DOHH2 (cell line): ENCODE measurements around the gene GLRX3.

ENCODE experiments used
- H3F3A ChIP-seq: fragments of 200-600 bp; sonication (generic), shearing (Covaris generic); 2 replicates; pipeline ENCODE4 v1.6.0; 2016; ENCODE audit warnings: antibody characterized with exemption, mild to moderate bottlenecking; ENCODE audit not compliant: control insufficient read depth, insufficient read depth
- H3K27ac ChIP-seq: fragments of 200-600 bp; sonication (generic); 2 replicates; pipeline ENCODE4 v1.5.1; 2014; ENCODE audit warnings: low read depth, mild to moderate bottlenecking, low read length, moderate library complexity
- H3K27me3 ChIP-seq: fragments of 200-600 bp; sonication (generic); 2 replicates; pipeline ENCODE4 v1.6.1; 2014; ENCODE audit warnings: mild to moderate bottlenecking, low read length, mixed read lengths; ENCODE audit not compliant: control insufficient read depth
- H3K36me3 ChIP-seq: fragments of 200-600 bp; sonication (generic); 2 replicates; pipeline ENCODE4 v1.6.1; 2014; ENCODE audit warnings: mild to moderate bottlenecking, low read length, moderate library complexity, mixed read lengths; ENCODE audit not compliant: control insufficient read depth
- H3K4me1 ChIP-seq: fragments of 200-600 bp; sonication (generic); 2 replicates; pipeline ENCODE4 v1.6.1; 2014; ENCODE audit warnings: mild to moderate bottlenecking, low read length, mixed read lengths; ENCODE audit not compliant: control insufficient read depth
- H3K4me2 ChIP-seq: fragments of 200-600 bp; sonication (generic); 2 replicates; pipeline ENCODE4 v1.6.0; 2014; ENCODE audit warnings: mild to moderate bottlenecking, low read length, moderate library complexity
- H3K4me3 ChIP-seq: fragments of 200-600 bp; sonication (generic); 2 replicates; pipeline ENCODE4 v1.5.1; 2014; ENCODE audit warnings: mild to moderate bottlenecking, low read length, mixed read lengths
- H3K79me2 ChIP-seq: fragments of 200-600 bp; sonication (generic); 2 replicates; pipeline ENCODE4 v1.6.1; 2014; ENCODE audit warnings: mild to moderate bottlenecking, low read length, mixed read lengths; ENCODE audit not compliant: control insufficient read depth
- H3K9me2 ChIP-seq: fragments of 200-600 bp; sonication (generic); replicated peaks from 2 replicates; pipeline ENCODE4 v1.6.1; 2014; ENCODE audit warnings: mild to moderate bottlenecking, low read length, mixed read lengths; ENCODE audit not compliant: control insufficient read depth
- H3K9me3 ChIP-seq: fragments of 200-600 bp; sonication (generic); 2 replicates; pipeline ENCODE4 v1.6.1; 2014; ENCODE audit warnings: antibody characterized with exemption, low read length, mixed read lengths; ENCODE audit not compliant: control insufficient read depth, insufficient read depth
- H4K20me1 ChIP-seq: fragments of 200-600 bp; sonication (generic); 2 replicates; pipeline ENCODE4 v1.6.0; 2014; ENCODE audit warnings: low read depth, mild to moderate bottlenecking, antibody characterized with exemption, low read length, moderate library complexity; ENCODE audit not compliant: control insufficient read depth, insufficient read depth
- EZH2phosphoT487 ChIP-seq: fragments of 200-600 bp; sonication (generic); IDR thresholded peaks from 2 replicates; pipeline ENCODE4 v1.6.1; 2017; ENCODE audit warnings: borderline replicate concordance, mild to moderate bottlenecking, antibody characterized with exemption, low read length, moderate library complexity, mixed read lengths
- TF ChIP-seq, protein P1 (sequence below): fragments of 200-600 bp; sonication (generic); IDR thresholded peaks from one replicate; pipeline ENCODE4 v1.5.1; 2014; ENCODE audit warnings: antibody characterized with exemption, mild to moderate bottlenecking, low read depth, low read length; ENCODE audit not compliant: poor library complexity, severe bottlenecking

The GLRX3 gene

DNA sequence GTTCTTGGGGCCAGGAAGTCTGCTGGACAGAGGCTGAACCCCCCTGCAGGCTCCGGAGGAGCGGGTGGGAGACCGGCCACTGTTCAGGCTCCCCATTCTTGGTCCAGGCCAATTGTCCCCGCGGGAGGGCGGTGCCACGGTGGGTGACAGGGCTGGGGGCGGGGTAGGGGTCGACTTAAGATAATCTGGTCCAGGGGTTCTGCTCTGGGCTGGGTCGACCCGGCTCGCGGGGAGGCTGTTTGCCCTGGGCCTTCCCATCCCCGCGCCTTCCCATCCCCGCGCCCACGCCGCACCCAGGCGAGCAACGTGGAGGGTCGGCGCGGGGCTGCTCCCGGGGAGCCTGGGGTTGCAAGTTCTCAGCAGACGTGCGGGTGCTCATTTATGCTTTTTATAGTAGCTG is 7.3 kb upstream of the GLRX3 start:
- H3K27me3 ChIP-seq: peaks cover 5% of the 10 kb centered on the region; the same call in 1 of the 2 replicates
- H3K4me1 ChIP-seq: peaks cover 4% of the 10 kb centered on the region; the same call in 1 of the 2 replicates
- H3K4me3 ChIP-seq: no peak overlapping the region
- no peaks in the 10 kb centered on the region for H3K9me2 ChIP-seq
- no peak overlapping the region for H3K4me2 ChIP-seq
- H3K27ac ChIP-seq: no peak overlapping the region
- TF ChIP-seq, protein P1, sequence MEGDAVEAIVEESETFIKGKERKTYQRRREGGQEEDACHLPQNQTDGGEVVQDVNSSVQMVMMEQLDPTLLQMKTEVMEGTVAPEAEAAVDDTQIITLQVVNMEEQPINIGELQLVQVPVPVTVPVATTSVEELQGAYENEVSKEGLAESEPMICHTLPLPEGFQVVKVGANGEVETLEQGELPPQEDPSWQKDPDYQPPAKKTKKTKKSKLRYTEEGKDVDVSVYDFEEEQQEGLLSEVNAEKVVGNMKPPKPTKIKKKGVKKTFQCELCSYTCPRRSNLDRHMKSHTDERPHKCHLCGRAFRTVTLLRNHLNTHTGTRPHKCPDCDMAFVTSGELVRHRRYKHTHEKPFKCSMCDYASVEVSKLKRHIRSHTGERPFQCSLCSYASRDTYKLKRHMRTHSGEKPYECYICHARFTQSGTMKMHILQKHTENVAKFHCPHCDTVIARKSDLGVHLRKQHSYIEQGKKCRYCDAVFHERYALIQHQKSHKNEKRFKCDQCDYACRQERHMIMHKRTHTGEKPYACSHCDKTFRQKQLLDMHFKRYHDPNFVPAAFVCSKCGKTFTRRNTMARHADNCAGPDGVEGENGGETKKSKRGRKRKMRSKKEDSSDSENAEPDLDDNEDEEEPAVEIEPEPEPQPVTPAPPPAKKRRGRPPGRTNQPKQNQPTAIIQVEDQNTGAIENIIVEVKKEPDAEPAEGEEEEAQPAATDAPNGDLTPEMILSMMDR: no peak
- TF ChIP-seq EZH2phosphoT487: no peak
- no peaks in the 10 kb centered on the region for H3K9me3 ChIP-seq
- no peaks in the 10 kb centered on the region for H3K36me3 ChIP-seq
- no peaks in the 10 kb centered on the region for H3F3A ChIP-seq
- no peaks in the 10 kb centered on the region for H4K20me1 ChIP-seq
- H3K79me2 ChIP-seq: no peaks in the 10 kb centered on the region

DNA sequence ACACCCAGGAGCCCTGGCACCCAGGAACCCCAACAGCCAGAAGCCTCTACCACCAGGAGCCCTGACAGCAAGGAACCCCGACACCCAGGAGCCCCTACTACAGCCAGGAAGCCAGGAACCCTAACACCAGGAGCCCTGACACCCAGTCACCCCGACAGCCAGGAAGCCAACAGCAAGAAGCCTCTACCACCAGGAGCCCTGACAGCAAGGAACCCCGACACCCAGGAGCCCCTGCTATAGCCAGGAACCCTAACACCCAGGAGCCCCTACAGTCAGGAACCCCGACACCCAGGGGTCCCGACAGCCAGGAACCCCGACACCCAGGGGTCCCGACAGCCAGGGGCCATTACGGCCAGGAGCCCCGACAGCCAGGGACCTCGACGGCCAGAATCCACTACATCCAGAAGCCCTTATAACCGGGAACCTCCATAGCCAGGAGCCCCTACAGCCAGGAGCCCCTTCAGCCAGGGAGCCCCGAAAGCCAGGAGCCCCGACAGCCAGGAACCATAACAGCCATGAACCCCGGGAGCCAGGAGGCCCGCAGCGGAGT is 440 bp upstream of the GLRX3 start:
- no peak for TF ChIP-seq EZH2phosphoT487
- TF ChIP-seq, protein P1: no peak
- Histone ChIP-seq H3K27ac (no peak overlapping the region), H3K9me3 (no peaks in the 10 kb centered on the region), H3K4me3 (peak overlapping the region; percentile 96), H4K20me1 (peaks cover 14% of the 10 kb centered on the region), H3K27me3 (no peaks in the 10 kb centered on the region), H3K9me2 (no peaks in the 10 kb centered on the region), H3K4me2 (peak overlapping the region; percentile 92), H3K4me1 (peaks cover 42% of the 10 kb centered on the region), H3K36me3 (peaks cover 31% of the 10 kb centered on the region), H3K79me2 (peaks cover 46% of the 10 kb centered on the region), H3F3A (peaks cover 3% of the 10 kb centered on the region)

DNA sequence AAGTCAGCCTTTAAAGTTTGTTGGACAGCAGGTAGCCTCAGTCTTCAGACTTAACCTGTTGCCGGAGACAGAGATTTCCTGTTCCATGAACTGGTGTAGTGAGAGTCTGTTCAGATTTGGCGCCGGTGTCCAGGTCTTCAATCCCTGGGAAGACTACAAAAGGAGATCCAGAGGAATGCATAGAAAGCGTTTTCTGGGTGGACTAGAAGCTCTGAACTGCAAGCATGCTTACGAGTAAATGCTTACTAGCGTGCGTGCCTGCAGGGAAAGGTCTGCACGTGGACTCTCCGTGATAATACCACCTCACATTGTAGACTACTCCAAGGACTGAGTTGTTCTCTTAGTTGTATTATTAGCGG is 878 bp downstream of the GLRX3 start:
- Histone ChIP-seq H3K9me2 (no peaks in the 10 kb centered on the region), H3K4me1 (peaks cover 56% of the 10 kb centered on the region), H3F3A (peaks cover 14% of the 10 kb centered on the region), H3K4me3 (peak overlapping the region; percentile 96), H4K20me1 (peaks cover 19% of the 10 kb centered on the region), H3K27ac (peak overlapping the region; percentile 39), H3K4me2 (peak overlapping the region; percentile 92), H3K9me3 (no peaks in the 10 kb centered on the region), H3K36me3 (peaks cover 35% of the 10 kb centered on the region), H3K79me2 (peaks cover 59% of the 10 kb centered on the region), H3K27me3 (no peaks in the 10 kb centered on the region)
- TF ChIP-seq, protein P1: no peak
- TF ChIP-seq EZH2phosphoT487: no peak
